ENCODE data around the gene HOOK1.

DNA sequence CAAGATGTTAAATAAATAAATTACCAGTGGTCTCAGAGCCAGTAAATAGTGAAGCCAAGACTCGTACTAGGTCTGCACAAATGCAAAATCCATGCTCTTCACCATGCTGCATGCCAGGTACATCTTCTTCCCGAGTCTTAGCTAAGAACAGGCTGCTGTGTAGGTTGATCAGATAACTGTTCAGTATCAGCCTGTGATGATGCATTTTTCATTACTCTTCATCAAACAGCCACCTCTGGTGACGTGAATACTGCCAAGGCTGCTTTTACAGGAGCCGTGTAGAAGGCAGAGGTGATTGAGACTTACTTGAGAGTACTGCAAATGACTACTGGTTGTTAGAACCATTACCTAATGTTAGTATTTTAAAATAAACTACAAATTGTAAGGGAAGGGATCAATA lies 39.3 kb upstream of the HOOK1 start:
- TF ChIP-seq FOXM1 (IDR thresholded peaks at IDR 0.05; ENCODE audit: low read depth) = no peak
- TF ChIP-seq, protein P1, sequence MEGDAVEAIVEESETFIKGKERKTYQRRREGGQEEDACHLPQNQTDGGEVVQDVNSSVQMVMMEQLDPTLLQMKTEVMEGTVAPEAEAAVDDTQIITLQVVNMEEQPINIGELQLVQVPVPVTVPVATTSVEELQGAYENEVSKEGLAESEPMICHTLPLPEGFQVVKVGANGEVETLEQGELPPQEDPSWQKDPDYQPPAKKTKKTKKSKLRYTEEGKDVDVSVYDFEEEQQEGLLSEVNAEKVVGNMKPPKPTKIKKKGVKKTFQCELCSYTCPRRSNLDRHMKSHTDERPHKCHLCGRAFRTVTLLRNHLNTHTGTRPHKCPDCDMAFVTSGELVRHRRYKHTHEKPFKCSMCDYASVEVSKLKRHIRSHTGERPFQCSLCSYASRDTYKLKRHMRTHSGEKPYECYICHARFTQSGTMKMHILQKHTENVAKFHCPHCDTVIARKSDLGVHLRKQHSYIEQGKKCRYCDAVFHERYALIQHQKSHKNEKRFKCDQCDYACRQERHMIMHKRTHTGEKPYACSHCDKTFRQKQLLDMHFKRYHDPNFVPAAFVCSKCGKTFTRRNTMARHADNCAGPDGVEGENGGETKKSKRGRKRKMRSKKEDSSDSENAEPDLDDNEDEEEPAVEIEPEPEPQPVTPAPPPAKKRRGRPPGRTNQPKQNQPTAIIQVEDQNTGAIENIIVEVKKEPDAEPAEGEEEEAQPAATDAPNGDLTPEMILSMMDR (IDR thresholded peaks at IDR 0.05) = no peak
- TF ChIP-seq, protein P2, sequence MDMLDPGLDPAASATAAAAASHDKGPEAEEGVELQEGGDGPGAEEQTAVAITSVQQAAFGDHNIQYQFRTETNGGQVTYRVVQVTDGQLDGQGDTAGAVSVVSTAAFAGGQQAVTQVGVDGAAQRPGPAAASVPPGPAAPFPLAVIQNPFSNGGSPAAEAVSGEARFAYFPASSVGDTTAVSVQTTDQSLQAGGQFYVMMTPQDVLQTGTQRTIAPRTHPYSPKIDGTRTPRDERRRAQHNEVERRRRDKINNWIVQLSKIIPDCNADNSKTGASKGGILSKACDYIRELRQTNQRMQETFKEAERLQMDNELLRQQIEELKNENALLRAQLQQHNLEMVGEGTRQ (IDR thresholded peaks at IDR 0.05; ENCODE audit: borderline replicate concordance, low read depth, low read length) = no peak
- TF ChIP-seq, protein P3, sequence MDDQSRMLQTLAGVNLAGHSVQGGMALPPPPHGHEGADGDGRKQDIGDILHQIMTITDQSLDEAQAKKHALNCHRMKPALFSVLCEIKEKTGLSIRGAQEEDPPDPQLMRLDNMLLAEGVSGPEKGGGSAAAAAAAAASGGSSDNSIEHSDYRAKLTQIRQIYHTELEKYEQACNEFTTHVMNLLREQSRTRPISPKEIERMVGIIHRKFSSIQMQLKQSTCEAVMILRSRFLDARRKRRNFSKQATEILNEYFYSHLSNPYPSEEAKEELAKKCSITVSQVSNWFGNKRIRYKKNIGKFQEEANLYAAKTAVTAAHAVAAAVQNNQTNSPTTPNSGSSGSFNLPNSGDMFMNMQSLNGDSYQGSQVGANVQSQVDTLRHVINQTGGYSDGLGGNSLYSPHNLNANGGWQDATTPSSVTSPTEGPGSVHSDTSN (IDR thresholded peaks at IDR 0.05) = no peak
- TF ChIP-seq, protein P4, sequence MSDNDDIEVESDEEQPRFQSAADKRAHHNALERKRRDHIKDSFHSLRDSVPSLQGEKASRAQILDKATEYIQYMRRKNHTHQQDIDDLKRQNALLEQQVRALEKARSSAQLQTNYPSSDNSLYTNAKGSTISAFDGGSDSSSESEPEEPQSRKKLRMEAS (IDR thresholded peaks at IDR 0.05; ENCODE audit: low read depth) = no peak
- no peak for TF ChIP-seq JUND (IDR thresholded peaks at IDR 0.05)
- no peak for TF ChIP-seq POLR2AphosphoS5 (IDR thresholded peaks at IDR 0.05; ENCODE audit: low read depth, low read length)
- no peak for TF ChIP-seq EP300 (IDR thresholded peaks at IDR 0.05; ENCODE audit: borderline replicate concordance in 1 of 2, low read depth in 1 of 2, low read length in 1 of 2)
- TF ChIP-seq TAF1 (IDR thresholded peaks at IDR 0.05; ENCODE audit: borderline replicate concordance, low read depth, low read length) = no peak
- no peak for TF ChIP-seq RAD21 (IDR thresholded peaks at IDR 0.05; ENCODE audit: low read length)
- TF ChIP-seq, protein P5, sequence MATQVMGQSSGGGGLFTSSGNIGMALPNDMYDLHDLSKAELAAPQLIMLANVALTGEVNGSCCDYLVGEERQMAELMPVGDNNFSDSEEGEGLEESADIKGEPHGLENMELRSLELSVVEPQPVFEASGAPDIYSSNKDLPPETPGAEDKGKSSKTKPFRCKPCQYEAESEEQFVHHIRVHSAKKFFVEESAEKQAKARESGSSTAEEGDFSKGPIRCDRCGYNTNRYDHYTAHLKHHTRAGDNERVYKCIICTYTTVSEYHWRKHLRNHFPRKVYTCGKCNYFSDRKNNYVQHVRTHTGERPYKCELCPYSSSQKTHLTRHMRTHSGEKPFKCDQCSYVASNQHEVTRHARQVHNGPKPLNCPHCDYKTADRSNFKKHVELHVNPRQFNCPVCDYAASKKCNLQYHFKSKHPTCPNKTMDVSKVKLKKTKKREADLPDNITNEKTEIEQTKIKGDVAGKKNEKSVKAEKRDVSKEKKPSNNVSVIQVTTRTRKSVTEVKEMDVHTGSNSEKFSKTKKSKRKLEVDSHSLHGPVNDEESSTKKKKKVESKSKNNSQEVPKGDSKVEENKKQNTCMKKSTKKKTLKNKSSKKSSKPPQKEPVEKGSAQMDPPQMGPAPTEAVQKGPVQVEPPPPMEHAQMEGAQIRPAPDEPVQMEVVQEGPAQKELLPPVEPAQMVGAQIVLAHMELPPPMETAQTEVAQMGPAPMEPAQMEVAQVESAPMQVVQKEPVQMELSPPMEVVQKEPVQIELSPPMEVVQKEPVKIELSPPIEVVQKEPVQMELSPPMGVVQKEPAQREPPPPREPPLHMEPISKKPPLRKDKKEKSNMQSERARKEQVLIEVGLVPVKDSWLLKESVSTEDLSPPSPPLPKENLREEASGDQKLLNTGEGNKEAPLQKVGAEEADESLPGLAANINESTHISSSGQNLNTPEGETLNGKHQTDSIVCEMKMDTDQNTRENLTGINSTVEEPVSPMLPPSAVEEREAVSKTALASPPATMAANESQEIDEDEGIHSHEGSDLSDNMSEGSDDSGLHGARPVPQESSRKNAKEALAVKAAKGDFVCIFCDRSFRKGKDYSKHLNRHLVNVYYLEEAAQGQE (IDR thresholded peaks at IDR 0.05; ENCODE audit: low read depth, low read length) = no peak
- TF ChIP-seq SIN3A (IDR thresholded peaks at IDR 0.05; ENCODE audit: borderline replicate concordance, low read depth, low read length) = no peak

Measured in SK-N-SH (cell line).